Measurements from ENCODE around the gene ARHGEF4.

ARHGEF4 gene

DNA sequence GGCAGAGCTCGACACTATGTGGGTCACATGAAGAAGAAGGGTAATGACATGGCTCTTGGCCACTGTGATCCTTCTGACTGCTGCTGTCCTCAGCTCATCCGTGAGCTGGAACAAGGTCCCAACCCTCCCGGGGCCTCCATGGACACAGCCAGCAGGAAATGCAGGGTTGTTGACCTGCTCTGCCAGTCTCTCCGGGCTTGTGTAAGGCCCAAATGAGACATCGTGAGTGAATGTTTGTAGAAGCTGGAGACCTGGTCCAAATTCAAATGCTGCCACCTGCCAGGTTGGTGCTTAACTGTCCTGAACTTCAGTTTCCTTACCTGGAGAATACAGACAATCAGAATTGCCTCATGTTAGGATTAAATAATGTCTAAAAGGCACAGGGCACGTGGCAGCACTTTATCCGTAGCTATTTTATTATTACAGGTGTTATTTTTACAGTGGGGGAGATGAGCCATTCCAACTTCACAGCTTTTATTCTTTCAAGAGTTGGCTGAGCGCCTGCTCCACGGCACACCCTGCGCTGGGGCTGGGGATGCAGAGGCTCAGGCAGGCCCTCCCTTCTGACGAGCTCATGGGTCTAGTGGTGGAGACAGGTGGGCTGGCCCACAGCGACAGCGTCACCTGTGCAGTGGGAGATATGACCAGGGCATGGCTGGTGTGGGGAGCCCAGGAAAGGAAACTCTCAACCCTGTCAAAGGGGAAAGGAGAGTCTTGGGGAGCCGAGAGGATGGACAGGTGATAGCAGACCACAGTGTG is 15.1 kb downstream of the ARHGEF4 start:
- no peak for DNase-seq

DNA sequence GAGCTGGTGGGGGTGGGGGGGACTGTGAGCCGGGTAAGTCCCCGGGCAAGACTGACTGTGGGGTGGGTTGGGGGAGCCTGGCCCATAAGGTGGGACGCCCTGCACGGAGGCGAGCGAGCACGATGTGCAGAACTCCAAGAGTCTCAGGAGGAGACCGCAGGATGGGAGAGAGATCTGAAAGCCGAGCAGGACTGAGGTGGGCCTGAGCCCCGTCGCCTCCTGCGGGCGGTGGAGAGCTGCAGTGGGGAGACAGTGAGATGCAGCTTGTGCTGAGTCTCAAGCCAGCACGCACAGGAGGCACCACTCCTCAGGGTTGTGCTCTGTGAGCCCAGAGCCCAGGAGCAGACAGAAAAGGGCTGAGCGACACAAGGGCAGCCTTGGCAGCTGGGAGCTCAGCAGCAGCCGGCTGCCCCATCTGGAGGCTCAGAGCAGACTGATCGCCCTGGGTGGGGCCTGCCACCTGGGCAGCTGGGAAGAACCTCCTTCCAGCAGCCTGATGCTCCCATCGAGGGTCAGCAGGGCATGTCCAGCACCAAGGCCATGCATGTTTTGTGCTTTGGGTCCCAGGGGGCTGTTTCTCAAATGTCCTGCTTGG is 15.9 kb downstream of the ARHGEF4 start:
- no peak for DNase-seq

DNA sequence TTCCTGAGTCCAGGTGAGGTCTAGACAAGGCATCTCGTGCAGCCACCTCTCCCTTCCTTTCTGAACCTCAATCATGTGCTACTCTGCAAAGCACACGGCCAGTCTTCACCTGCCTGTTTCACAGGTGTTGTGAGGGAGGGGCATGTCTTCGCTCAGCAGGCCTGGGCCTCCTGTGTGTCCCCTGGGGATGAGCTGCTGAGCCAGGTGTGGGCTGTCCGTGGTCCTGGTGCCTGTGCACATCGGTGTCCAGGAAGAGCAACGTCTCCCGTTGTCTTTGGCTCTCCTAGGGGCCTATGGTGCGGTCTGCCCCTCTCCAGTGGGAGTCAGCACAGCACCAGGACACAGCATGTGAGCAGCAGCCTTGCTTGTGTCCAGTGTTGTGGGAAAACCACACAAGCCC is 16.7 kb downstream of the ARHGEF4 start:
- DNase-seq = no peak

DNA sequence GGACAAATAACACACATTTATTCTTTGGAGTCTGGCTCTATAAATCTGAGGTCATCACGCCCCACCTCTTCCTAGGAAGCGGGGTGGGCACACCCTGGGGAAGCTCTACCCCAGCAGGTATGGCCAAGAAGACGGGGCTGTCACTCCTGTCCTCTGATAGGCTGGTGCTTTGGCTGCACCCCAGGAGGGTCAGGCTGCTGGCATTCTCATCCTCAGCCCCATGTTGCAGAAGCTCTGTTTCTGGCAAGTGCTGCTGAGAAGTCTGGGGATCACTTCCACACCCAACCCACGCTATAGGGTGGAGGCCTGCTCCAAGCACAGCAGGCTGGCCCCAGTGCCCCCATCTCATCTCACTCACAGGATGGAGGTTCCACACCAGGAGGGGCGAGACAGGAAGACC is 17.6 kb downstream of the ARHGEF4 start:
- DNase-seq = no peak

DNA sequence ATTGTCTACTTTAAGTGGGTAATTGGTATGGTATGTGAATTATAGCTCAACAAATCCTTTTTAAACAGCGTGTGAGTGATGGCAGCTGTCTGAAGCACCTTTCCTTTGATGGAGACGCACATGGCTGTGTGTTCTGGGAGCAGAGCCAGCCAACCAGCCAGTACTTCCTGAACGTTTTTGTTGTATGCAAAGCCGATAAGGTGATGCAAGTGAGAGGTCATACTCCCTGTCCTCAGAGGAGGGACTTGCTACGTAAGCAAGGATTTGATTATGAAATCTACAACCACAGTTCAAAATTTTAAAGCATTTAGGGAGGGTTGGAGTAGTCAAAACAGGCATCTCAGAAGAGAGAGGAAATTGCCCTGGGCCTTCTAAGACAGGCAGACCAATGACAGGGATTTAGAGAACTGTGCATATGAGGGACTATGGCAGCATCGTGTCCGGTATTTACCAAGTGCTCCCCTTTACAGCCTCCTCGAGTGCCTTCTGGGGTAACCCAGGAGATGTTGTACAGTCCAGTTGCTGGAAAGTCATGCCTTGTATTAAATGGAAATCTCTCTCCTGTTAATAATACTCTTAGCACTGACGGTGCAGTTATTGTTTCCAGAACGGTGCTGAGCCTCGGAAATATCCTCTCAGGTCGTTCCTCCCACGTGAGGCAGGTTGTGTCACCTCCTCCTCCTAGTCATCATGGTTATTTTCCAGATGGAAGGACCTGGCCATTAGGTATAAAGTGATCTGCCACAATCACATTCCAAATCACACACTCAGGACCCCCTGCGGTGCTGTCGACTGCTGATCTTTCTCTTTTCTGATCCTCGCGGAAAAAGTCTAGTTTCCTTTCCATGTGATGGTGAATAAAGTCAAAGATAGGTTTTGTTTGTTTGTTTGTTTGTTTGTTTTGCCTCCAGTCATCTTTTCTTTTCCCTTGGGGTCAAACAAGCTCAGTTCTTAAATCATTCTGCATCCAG is 28.4 kb downstream of the ARHGEF4 start:
- no peak for DNase-seq

DNA sequence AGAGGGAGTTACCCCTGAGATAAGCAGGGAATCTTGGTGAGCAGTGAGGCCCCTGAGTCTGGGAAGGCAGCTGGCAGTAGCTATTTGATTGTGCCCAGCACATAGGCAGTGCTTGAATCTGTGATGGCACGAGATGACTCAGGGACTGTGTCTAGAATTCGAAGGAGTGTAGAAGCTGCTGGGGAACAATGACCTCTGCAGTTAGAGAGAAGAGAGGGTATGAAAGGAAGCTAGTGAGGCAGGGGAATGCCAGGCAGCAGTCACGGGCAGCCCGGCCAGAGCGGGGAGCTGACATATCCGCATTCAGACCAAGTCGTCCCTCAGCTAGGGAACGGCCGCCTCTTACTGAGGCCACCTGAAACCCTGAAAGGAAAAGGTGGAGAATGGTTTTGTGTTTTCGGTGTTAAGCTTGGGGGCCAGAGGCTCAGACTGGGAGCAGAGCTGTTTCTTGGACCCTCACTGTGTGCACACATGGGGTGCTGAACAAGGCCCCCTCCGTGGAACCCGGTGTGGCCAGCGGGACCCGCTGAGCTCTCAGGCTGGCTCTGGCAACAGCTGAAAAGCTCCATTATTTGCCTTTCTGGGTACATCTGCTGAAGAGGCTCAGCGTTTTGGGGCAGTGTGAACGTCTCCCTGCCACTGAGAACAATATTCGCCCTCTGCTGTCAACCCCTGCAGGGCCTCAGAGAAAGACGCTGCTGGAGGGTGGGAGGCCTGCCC is 32.9 kb downstream of the ARHGEF4 start:
- DNase-seq = no peak

DNA sequence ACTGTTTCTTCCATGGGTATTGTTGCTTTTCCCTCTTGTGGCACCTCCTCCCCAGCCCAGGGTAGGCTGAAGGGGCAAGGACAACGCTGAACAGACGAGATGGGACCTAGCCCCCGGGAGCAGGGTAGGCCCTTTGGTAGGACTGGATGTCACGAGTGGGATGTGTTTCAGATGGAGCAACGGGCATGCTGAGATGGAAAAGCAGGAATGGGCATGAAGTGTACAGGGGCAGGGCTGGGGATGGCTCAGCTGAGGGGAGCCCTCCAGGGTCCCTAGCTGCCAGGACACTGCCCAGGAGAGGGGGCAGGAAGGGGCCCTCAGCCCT is 33.4 kb downstream of the ARHGEF4 start:
- no peak for DNase-seq

DNA sequence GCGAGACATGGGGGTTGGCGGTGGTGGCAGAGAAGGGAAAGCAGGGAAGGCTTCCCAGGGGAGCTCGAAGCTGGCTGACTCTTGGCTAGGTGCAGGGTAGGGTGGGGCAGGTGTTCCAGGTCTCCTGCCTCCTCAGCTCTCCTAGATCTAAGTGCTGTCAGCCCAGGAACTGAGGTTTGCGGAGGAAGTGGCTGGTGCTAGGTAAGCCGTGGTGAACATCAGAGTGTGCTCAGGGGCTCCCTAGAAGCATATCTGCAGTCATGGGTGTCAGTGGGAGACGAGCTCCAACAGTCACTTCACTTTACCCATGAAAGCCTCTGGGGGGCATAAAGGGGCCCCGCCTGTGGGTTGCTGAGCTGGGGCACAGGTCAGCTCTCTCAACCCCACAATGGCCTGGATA is 34.1 kb downstream of the ARHGEF4 start:
- no peak for DNase-seq

DNA sequence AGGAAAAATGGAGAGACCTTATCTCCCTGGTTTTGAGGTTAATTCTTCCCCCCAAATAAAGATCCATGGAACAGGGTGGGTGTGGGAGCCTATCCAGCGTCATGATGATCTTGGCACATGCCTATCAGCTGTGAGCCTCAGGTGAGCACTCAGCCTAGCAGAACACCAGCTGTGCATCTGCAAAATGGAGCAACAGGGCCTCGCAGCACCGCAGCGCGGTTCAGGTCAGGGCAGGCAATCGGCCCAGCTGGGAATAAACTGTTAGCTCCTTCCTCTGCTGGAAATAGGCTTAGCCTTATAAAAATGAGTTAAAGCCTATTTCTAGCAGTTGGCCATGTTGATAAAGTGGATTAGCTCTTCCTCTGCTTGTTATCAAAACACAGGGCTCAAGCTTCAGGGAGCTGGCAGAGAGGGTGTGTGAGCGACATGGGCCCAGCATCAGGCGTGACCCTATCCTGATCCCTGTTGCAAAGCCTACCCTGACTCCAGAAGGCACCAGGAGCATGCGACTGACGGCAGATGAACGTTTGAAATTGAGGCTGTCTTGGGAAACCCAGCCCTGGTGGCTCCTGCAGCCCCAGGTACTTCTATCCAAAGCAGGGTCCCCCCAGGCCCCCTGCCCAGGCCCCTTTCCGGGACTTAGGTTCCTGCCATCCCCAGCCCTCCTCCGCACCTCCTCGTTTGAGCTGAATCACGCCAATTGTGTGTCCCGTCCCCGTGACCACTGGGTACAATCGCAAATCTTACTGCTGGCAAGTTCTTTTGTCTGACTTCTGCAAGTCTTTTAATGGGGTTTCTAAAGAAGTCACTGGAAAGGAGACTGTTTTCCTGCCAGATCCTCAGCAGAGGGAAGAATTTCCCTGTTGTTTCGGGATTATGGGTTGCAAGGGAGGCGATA is 35.4 kb downstream of the ARHGEF4 start:
- no peak for DNase-seq

DNA sequence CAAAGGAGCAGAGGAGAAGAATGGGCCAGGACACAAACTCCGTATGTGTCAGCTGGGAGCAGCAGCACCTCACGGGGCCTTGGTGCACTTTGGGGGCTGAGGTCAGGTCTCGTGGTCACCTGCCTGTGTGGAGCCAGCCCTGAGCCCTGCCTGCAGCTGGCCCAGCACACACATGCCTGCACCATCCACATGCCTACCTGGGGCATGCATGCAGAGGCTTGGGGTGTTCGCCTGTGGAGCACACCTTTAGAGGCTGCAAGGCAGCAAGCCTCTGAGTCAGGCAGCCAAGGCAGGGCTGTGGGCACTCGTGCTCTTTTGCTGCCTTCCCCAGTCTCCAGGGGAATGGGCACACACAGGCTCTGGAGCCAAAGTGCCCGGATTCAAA is 36.0 kb downstream of the ARHGEF4 start:
- no peak for DNase-seq

DNA sequence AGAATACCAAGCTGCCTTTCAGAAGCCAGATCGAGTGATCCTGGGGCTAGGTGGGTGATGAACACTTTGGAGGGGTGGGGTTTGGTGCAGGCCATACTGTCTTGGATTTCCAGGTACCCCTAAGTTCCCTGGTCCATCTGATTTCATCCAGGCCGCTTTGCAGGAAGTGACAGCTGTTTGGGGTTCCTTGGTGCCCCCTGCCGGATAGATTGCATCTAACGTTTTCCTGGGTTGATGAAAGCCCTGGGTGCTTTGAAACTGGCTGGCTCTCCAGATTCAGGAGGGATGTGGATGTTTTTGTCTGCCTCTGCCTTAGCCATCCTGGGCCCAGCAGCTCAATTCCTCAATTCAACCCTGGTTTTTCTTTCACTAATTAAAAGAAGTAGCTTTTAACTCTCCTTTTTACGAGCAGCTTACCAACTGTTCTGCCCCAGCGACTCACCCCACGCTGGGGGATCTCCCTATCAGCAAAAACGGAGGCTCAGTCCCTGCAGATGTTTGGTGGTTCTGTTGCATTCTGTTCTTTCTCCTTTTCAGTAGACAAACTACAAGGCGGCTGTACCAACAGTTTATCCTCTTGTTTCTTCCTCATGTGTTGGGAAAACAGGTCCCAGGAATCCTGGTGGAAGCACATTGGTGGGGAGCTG is 37.1 kb downstream of the ARHGEF4 start:
- no peak for DNase-seq

DNA sequence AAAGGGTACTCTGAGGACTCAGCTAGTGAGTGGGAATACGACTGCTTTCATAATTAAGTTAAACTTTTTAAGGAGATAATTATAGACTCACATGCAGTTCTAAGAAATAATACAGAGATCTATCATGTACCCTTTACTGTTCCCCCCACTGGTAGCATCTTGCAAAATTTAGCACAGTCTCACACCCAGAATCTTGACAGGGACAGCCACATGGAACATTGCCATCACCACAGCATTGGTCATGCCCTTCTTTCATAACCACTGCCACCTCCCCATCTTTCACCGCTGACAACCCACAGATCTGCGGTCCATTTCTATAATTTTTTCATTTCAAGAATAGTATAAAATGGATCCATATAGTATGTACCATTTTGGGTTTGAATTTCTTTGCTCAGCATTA is 37.8 kb downstream of the ARHGEF4 start:
- DNase-seq = no peak

DNA sequence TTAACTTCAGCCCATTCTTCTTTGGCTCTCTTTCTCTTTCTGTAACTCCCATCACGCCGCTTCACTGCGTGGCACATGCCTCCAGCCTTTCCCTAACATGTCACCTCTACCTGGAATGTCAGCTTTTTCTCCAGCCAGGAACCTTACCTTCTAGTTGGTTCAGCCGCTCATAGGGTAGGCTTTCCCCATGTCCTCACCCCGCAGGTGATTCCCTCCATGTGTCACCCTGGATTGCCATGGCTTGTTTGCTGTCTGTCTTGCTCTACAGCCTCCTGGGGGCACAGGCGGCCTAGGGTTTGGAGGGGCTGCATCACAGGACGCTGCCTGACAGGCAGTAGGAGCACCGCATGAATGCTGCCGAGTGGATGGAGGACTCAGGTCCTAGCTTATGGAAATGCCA is 39.2 kb downstream of the ARHGEF4 start:
- no peak for DNase-seq

DNA sequence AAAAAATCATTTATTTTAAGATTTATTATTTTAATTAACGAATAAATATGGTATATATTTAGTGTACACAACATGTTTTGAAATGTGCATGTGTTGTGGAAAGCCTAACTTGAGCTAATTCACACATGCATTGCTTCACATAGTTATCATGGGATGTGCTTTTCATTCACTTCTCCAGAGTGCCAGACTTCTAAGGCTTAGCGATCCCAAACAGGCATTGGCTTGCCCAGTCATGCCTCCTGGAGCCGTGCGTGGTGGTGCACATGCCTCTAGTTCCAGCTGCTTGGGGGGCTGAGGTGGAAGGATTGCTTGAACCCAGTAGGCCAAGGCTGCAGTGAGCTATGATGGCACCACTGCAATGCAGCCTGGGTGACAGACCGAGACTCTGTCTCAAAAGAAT is 40.5 kb downstream of the ARHGEF4 start:
- DNase-seq = no peak

DNA sequence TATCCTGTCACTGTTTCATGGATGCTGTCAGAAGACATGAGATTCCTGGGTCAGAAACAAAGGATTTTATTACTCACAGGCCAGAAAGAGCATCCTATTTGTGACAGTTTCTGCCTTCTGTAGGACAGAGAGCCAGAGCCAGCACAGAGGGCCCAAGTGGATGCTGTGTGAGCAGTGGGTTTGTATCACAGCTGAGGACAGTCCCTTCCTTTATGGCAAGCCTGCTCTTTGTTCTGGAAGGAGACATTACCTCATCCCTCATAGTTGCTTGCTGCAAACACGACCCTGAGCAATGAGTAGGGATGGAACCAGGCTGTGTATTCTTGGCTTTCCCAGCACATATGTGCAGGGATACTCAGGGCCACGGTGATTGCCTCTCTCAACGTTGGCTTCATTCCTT is 41.6 kb downstream of the ARHGEF4 start:
- DNase-seq = no peak

DNA sequence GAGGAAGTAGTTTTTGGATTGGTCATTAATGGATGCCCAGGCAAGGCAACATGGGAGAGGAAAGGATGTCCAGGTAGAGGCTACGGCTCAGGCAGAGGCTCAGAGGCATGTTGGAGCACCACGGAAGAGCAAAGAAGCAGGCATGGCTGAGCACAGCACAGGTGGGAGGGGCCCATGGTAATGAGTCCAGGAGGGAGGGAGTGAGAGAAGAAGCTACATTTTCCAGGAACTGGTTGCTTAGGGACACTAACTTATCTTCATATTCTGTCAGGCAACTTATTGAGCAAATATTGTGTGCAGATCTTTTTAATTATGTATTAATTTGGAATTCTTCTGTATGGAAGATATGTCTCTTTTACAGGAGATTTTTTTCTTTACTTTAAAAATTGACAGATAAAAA is 42.2 kb downstream of the ARHGEF4 start:
- no peak for DNase-seq

DNA sequence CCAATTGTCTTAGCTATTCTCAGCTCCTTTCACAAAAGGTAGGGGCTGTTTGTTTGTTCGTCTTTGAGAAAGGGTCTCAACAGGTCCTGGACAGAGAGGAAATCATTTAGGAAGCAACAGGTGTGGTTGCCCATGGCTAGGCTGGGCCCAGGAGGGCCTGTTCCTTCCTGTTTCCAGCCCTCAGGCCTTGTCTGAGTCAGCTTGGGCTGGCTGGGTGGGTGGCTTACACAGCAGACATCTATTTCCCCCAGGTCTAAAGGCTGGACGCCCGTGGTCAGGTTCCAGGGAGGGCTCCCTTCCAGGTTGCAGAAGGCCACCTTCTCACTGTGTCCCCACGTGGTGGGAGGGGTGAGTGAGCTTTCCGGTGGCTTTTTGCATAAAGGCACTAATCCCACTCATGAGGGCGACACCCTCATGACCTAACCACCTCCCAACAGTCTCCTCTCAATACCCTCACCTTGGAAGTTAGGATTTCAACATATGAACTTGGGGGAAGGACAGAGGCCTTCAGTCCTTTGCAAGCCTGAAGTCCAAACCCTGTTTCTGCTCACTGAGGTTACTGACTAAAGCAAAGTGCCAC is 45.5 kb downstream of the ARHGEF4 start:
- no peak for DNase-seq

DNA sequence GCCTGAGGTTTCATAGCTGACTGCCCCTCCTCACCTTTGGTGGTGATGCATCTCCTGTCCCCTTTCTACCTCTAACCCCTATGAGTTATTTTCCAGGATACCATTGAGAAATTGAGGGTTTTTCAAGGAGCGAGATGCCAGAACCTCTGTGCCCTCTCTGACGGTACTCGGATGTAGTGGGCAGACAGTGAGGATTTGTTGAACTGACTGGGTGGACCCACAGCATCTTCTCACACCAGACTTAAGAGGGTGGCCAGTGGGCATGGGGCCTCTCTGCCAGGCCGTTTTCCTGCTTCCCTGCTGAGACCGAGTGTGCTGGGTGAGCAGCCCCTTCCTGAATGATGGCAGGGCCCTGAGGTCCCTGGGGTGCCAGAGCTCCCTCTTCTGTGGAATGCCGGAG is 46.3 kb downstream of the ARHGEF4 start:
- DNase-seq = no peak

DNA sequence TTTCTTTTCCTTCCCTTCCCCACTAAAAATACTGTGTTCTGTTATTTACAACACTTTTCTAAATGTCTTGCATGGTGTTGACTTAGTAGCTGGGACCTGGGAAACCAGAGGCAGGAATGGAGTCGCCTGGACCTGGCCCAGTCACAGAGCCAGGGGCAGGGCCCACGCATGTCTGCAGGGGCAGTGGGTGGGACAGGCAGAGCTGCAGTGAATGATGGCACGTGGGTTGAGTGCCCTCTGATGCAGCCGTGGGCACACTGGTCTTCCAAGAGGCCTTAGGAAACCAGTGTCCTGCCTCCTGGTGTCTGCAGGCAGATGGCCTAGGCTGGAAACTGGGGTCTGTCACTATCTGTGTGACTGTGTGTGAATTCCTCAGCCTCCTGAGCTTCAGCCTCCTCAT is 46.8 kb downstream of the ARHGEF4 start:
- no peak for DNase-seq

DNA sequence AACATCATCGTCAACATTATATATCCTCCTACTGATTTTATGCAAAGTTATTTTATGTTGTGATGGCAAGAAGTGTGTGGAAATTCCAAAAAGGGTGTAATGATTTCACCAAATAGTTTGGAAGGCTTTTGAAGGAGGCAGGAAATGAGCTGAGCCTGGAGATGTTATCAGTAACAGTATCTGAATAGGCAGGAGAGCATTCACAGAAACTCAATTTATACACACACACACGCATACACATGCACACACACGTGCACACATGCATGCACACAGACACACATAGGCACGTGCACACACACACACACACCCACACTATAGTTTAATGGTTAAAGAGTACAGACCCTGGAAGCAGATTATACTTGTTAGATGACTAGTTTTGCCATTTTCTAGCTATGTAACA is 47.3 kb downstream of the ARHGEF4 start:
- DNase-seq = no peak

DNA sequence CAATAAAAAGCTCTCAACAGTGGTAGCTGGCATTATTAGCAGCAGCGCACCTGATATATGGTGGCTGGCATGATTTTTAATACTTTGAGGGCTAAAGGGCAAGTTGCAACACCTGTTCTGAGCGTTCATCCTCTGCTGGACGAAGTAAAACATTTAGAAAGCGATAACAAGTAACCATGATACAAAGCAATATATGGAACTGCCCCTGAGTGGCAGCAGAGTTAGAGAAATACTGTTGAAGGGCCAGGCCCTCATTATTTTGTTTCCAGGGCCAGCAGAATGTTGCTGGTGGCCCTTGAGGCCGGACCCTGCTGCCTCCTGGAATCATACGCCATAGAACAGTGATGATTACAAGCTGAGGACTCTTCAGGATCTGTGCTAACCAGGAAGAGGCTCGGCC is 47.8 kb downstream of the ARHGEF4 start:
- no peak for DNase-seq

Measured in activated gamma-delta T cell (primary cell).